Stimulated activated CD4-positive, alpha-beta T cell treated with anti-CD3 and anti-CD28 coated beads, Interleukin-2, amount 100 ng/mL, for 4 hours (primary cell): ENCODE measurements around the gene TFDP1.
"Not testable (repeated sequence)": the region's sequence is repeated elsewhere in the genome, so short reads cannot be mapped to it uniquely, and the experiment has no call there.

Experiments
- DNase-seq: peaks from one replicate; pipeline ENCODE4 v3.0.0-alpha.2; 2020; ENCODE audit warnings: low read depth

The TFDP1 gene

DNA sequence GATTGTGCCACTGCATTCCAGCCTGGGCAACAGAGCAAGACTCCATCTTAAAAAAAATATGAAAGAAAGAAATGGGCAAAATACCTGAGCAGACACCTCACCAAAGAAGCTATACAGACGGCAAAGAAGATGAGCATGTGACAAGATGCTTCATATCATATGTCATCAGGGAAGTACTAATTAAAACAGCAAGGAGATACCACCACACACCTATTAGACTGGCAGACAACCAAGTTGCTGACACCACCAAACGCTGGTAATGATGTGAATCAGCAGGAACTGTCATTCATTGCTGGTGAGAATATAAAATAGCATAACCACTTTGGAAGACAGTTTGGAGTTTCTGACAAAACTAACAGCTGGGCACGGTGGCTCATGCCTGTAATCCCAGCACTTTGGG is 11.5 kb upstream of the TFDP1 start:
- DNase-seq: no peak

DNA sequence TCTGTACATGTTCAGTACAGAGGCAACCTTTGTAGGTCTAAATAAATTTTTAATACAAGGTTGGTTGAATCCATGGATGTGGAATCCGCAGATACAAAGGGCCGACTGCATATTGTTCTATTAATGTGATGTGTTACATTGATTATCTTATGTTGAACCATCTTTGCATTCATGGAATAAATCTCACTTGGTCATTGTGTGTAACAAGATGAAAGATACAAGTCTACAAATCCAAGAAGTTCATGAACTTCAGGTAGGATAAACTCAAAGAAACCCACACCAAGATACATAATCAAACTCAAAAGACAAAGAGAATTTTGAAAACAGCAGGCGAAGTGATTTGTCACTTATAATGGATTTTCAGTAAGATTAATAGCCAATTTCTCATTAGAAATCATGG is 8.0 kb upstream of the TFDP1 start:
- no peak for DNase-seq

DNA sequence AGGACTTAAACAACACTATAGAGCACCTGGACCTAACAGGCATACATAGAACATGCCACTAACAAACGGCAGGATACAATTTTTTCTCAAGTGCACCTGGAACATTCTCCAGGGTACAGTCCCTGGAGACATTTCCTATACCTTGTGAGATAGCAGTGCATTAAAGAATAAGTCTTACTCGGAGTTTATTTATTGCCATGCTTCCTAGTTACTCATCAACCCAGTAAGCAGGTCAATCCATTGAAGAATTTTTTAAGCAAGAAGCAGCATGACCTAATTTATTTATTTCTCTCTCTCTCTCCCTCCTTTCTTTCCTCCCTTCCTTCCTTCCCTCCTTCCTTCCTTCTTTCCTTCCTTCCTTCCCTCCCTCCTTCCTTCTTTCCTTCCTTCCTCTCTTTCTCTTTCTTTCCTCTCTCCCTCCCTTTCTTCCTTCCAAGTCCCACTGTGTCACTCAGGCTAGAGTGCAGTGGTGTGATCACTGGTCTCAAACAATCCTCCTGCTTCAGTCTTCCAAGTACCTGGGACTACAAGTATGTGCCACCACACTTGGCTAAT is 6.6 kb upstream of the TFDP1 start:
- no peak for DNase-seq

DNA sequence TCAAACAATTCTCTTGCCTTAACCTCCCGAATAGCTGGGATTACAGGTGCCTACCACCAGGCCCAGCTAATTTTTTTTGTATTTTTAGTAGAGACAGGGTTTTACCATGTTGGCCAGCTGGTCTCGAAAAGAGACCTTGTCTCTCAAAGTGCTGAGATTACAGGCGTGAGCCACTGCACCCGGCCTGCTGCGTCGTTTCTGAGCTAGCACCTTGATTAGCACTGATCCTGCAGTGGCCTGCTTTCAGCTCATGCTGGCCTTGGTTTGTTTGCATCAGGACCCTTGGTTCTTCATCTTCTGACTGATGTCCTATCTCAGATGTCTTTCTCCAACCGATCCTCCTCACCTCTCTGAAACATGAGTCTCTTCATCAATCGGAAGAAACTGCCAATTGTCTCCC is 4.9 kb upstream of the TFDP1 start:
- DNase-seq: no peak

DNA sequence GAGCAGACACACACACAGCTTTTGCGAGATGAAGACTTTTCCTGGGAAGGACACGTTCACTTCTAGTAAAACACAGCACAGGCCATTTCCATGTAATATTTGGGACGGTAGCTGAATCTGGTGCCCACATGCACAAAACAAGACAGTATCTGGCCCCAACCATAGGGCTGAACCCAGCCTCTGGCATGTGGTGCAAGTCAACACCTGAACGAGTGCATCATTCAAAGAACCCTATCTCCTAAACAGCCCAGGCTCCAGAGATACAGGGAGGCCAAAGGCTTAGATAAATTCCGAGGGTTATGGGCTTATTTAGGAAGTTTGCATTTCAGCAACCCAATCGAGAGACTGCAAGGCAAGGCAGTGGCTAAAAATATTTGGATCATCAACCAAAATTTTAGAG is 2.7 kb upstream of the TFDP1 start:
- no peak for DNase-seq

DNA sequence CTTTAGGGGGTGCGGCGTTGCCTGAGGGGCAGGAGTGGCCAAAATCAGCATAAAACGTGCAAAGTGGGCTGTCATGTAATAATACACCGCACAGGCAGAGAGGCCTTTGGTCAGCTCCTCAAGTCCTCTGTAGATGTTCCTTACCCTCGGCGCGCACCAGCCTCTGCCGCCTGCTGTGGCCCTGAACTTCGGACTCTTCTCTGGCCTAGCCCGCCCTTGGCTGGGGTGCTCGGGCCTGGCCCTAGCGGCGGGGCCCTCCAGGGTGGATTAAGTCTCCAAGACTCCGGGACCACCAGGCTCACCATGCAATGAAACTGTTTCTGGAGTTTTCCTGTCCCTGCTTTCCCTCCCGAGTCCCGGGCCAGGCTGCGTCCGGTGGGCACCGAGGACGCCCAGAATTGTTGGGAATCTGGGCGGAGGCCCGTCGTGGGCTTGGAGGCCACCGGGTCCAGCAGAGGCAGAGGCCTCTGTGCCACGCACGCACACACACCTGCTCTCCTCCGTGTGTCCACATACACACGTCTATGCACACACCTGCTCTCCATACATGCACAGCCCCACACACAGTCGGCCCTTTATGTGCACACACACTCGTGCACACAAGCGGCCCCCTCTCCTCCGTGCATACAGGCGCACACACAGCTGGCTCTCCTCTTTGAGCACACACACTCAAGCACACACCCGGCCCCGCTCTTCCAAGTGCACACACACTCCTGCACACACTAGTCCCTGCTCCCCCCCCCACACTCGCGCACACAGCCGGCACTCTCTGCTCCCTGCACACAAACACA is 1.5 kb upstream of the TFDP1 start:
- DNase-seq: no peak

DNA sequence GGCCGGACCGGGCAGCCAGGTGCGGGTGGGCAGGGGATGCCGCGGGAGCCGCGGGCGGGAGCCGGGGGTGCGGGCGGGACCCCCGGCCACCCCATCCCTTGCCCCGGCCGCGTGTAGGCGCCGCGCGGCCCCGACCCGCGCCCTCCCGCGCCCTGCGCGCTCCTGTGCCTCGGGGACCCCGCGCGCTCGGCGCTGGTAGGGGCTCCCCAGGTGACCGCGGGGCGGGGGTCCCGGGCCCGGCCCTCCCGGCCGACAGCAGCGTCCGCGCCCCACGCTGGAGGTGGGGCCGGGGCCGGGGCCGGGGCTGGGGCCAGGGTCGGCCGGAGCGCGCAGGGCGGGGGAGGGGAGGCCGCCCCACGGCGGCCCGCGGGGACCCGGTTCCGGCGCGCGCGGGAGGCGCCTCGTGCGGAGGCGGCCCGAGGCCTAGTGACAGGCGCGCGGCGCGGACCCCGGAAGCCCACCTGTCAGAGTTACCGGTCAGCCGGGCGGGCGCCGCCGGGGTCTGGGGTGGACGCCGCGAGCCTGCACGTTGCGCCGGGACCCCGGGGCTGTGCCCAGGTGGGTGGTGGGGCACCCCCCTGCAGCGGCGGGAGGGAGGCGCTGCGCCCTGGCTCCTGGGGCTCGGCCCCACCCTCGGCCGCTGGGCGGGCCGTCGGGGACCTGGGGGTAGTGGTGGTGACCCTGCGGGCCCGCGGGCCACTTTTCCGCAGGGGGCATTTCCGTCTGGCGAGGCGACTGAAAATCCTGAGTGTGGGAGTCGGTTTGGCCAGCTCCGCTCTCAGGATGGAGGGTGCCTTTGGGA is 518 bp downstream of the TFDP1 start:
- DNase-seq: no peak

DNA sequence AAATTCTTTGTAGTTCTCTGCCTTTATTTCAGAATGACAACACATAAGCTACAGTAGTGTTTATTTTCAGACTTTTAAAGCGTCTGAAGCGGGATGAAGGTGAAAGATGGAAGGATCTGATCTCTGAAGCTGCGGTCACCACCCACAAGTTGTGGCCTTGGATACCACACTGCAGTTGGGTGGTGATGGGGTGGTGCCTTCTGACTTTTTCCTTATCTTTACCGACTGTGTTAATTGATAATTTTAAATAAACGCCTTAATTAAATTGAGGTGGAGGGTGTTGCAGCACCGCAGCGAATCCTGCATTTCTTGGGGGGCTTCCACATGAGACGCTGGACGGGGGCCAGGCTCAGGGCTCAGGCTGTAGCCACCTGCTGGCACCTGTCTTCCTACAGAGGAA is 1.3 kb downstream of the TFDP1 start:
- DNase-seq: no peak

DNA sequence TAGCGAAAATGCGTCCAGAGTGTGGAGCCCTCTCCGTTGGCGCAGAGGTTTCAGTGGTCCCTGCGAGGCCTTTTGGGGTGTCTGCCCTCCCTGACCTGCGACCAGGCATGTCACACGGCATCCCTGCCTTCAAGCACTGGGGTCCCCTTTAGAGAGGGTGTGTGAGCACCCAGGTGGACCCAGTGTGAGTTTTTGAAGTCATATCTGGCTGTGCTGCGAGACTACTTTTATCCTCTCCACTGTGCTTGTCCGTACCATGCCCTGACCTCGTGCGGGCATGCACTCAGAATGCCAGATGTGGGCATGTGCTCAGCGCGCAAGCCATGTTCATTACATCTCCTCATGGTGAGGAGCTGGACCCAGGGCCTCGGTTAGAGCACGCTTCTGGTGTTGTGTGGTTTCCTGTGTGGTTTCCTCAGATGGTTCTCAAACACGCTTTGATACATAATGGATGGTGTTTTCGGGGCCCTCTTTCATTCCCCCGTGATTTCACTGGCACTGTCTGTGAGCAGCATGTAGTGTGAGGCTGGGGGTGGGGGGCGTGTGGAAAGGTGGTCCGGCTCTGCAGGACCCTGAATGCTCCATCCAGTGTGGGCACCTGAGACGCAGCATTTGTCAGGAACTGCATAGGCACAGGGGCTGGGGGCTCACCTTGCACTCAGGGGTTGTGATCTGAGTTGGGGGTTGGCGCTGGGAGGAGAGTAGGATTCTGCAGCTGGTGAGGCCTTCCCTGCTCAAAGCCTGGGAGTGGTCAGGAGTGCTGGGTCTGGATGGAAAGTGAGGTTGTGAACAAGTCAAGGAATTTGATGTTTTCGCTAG is 2.3 kb downstream of the TFDP1 start:
- DNase-seq: no peak

DNA sequence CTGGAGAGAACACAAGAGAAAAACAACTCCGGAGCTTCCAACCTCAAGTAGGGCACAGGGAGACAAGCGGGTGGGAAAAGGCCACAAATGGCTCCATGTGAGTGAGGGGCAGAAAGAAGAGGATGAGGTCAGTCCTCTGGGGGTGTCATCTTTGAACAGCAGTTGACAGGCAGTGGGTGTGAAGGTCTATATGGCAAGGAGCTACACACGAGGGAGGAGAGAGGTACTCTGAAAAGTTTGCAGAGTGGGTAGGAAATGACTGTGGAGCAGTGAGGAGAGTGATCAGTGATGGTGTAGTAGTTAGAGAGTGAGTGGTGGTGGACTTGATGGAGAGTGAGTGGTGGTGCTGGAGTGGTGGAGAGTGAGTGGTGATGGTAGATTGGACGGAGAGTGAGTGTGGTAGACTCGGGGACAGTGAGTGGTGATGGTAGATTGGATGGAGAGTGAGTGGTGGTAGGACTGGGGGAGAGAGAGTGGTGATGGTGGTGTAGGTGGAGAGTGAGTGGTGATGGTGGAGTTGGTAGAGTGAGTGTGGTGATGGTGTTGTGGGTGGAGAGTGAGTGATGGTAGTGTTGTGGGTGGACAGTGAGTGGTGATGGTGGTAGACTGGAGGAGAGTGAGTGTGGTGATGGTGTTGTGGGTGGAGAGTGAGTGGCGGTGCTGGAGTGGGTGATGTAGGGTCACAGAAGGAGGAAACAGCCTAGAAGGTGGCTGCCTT is 4.0 kb downstream of the TFDP1 start:
- no peak for DNase-seq

DNA sequence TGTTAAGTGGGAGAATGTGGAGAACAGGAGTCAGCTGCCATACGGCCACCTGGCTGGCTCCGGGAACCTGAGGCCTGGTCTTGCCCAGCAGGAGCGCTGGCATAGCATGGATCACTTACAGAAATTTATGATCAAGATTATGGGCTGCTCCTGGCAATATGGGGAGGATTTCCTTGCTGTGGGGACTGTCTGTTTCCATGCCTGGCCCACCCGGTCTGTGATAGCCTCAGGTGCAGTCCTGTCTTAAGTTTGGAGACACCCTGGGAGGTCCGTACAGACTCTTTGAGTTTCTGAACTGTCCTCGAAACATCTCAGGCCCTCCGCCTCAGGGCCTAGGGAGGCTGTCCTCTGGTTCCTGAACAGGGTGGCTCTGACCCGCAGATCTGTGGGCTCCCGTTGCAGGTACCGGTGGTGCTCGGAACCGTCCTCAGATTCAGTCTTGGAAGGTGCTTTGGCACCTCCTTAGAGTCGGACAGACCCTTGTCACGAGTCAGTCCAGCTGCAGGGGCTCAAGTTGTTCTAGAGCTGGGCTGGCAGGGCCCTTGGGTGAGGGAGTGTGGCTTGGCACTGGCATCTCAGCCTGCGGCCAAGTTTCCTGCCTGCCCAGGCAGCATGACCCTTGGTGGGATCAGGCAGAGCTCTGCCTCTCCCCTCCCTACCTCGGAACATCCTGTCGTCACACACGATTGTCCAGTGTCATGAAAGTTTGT is 4.9 kb downstream of the TFDP1 start:
- DNase-seq: no peak

DNA sequence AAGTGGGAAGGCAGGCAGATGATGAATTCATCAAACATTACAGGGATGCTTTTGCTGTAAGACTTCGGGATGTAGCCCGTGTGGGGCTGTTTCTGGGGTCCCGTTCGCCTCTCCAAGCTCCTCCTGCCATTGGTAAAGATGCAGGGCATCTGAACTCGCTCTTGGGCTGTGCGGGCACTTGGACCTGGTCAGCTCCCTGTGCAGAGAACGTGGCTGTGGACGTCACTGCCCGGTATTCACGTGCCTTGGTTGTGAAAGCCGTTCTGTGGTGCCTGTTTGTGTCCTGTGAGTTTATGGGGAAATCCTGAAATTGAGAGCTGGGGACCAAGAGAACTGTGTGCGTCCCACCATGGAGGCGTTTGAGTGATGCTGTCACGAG is 5.4 kb downstream of the TFDP1 start:
- DNase-seq: no peak

DNA sequence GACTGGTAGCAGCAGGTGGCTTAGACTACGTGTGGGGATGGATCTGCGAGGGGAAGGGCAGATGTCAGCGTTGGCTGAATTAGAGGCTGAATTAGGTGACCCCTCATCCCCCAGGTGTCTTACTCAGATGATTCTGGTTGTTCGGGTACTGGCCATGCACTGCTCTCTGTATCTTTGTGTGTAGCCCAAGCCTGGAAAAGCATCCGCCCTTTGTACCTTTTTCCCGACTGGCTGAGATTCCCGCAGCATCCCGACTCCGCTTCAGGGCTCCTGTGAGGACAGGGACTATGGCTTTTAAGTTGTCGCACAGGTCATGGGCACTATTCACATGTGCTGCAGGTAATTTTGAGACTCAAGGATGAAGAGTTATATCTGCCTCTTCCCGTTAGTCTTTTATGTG is 7.2 kb downstream of the TFDP1 start:
- DNase-seq: no peak

DNA sequence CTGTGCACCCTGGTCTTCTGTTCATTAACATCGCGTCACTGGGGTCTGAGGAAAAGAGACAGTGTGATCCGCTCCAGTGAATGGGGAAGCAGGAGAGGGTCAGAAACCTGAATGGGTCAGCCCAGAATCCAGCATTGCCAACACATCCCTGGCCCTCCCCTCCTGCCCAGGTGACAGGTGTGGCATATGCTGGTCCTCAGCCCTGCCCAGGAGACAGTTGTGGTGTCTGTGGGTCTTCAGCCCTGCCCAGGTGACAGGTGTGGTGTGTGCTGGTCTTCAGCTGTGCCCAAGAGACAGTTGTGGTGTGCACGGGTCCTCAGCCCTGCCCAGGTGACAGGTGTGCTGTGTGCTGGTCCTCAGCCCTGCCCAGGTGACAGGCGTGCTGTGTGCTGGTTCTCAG is 8.0 kb downstream of the TFDP1 start:
- DNase-seq: no peak

DNA sequence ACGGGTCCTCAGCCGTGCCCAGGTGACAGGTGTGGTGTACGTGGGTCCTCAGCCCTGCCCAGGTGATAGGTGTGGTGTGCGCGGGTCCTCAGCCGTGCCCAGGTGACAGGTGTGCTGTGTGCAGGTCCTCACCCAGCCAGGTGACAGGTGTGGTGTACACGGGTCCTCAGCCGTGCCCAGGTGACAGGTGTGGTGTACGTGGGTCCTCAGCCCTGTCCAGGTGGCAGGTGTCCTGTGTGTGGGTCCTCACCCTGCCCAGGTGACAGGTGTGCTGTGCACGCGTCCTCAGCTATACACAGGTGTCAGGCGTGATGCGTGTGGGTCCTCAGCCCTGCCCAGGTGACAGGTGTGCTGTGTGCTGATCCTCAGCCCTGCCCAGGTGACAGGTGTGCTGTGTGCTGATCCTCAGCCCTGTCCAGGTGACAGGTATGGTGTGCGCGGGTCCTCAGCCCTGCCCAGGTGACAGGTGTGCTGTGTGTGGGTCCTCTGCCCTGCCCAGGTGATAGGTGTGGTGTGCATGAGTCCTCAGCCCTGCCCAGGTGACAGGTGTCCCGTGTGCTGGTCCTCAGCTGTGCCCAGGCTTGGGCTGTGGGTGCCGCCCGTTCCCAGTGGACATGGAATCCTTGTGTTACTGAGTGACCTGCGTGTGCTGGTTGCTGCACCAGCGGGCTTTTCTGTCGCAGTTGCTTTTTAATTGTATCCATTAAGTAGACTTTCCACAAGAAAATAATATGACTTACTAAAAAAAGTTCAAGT is 9.7 kb downstream of the TFDP1 start:
- not testable (repeated sequence) for DNase-seq

DNA sequence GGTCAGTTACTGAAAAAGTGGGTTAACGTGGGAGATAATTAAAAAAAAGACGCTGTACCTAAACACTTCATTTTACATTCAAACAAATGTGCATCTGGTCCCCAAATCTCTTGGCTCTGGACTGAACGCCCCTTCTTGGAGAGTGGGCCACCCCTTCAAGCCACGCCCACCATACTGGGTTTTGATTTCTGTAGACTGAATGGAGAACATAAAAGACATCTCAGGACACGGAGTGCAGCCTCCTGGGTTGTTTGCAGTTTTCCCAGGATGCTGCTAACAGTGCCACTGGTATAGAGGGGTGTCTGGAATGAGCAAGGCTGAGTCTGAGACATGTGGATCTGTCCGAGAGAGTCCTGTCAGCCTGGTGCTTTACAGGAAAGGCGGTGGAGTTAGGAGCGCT is 10.6 kb downstream of the TFDP1 start:
- DNase-seq: no peak

DNA sequence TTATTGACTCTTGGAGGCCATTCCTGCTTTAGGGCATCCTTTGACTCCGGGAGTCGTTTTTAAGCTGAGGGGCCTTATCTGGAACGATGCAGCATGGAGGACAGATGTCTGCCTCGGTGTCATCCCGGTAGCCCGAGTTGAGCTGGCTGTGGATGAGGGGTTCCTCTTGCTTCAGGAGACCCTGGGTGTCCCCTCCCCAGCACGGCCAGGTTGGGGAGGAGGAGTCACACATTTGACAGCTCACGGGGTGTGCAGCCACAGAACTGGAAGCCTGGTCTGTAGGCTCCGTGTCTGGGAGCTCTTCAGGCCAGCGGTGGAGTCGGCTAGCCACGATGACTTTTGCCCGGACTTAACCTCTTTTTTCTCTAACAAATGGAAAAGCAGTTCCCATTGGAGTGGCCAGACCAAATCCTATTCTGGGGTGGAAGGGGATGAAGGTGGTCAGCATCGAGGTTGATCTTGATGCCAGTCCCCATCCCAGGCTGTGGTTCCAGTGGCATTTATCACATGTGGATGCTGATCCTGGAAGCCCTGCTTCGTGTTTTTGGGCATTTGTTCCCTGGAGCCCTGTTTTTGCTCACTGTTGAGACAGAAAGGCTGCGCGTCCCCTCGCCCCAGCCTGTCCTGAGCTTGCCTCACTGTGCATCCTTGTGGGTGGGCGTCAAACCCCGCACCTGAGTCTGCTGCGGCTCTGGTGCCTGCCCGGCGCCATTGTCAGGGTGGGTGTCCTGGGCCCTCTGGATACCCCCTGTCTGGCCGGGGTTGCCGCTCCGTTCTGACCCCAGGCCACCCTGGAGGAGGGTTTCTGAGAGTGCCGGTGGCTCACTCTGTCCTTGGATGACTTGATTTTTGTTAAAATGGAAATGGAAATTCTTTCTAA is 12.0 kb downstream of the TFDP1 start:
- no peak for DNase-seq

DNA sequence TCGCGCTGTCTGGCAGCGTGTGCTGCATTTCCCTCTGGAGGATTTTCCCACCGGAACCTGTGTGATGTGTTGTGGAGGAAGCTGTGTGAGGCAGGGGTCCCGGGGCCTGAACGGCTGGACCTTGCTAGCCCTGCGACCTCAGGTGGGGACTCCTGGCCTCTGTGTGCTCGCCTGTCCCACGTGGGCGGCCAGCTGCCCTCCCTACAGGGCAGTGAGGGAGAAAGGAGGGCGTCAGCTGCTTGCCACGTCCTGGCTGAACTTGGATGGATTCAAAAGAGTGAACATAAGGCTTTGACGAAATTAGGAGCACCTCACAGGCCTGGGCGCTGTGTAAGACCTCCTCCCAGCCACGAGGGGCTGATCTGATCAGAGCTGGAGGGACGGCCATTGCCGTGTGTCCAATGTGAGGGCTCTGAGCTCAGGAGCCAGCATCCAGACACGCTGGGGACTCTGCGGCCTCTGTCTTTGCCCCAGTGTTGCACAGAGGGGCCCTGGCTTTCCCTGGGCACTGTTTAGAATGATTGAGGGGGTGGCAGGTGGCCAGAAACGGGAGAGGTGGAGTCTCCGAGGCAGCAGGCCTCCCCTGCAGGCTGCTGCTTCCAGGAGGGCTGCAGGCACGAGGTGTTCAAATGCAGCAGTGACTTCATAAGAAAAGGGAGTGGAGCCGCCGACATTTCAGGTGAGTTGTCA is 13.0 kb downstream of the TFDP1 start:
- no peak for DNase-seq

DNA sequence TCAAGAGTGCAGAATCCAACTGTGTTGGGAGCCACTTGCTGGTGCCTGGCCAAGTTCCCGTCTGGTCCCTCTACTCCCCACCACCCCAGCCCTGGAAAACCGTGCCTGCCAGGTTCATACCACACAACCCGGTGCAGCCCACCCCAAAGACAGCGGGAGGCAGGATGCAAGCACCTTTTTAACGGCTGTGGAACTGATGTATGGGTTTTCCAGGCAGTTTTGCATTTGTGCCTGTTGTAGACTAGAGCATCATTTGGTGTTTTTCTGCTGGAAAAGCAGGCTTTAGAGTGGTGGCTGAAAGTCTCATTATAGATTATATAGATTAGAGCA is 13.5 kb downstream of the TFDP1 start:
- DNase-seq: no peak
